Measurements from ENCODE around the gene CD109. TPM values are rescaled to one million over a fixed set of nuclear protein-coding genes. Genes with fewer than 3 reads are reported as not detected.

Gene CD109
- total RNA-seq, result 3.0 TPM

GRCh38 chr6:73695619-73696421, at the start of gene CD109:
CD109 (plus strand) TSS chr6:73696203; CDS start chr6:73696216, 13 bp downstream.
- Histone ChIP-seq H3K4me3 (ENCODE audit: low read length) (peak within 1 kb of the TSS; percentile 50), H3K27me3 (ENCODE audit: insufficient read depth, low read length) (peaks cover 7% of the 10 kb centered on the region), H3K4me1 (ENCODE audit: insufficient read depth, low read length) (peaks cover 23% of the 10 kb centered on the region), H3K9me3 (ENCODE audit: low read depth, low read length) (no peaks in the 10 kb centered on the region)

GRCh38 chr6:73648166-73648565, 47.8 kb upstream of the CD109 start:
- Histone ChIP-seq H3K27me3 (ENCODE audit: insufficient read depth, low read length) (no peaks in the 10 kb centered on the region), H3K9me3 (ENCODE audit: low read depth, low read length) (no peaks in the 10 kb centered on the region), H3K4me1 (ENCODE audit: insufficient read depth, low read length) (peaks cover 3% of the 10 kb centered on the region), H3K4me3 (ENCODE audit: low read length) (no peak overlapping the region)

- Histone ChIP-seq H3K9me3 (ENCODE audit: low read depth, low read length) (no peaks in the 10 kb centered on the region), H3K27me3 (ENCODE audit: insufficient read depth, low read length) (no peaks in the 10 kb centered on the region), H3K4me1 (ENCODE audit: insufficient read depth, low read length) (peaks cover 8% of the 10 kb centered on the region), H3K4me3 (ENCODE audit: low read length) (no peak overlapping the region)
These were observed 46.2 kb upstream of the CD109 start for GRCh38 chr6:73649783-73650182.

GRCh38 chr6:73652637-73653570, 43.1 kb upstream of the CD109 start:
- Histone ChIP-seq H3K4me1 (ENCODE audit: insufficient read depth, low read length) (peaks cover 20% of the 10 kb centered on the region), H3K27me3 (ENCODE audit: insufficient read depth, low read length) (no peaks in the 10 kb centered on the region), H3K9me3 (ENCODE audit: low read depth, low read length) (no peaks in the 10 kb centered on the region), H3K4me3 (ENCODE audit: low read length) (peak overlapping the region; percentile 98)

GRCh38 chr6:73653571-73654424, 42.2 kb upstream of the CD109 start, which contains the start of gene SLC17A5:
SLC17A5 (minus strand) TSS chr6:73653992; CDS start chr6:73653886, 106 bp downstream.
- no peaks in the 10 kb centered on the region for H3K27me3 ChIP-seq (ENCODE audit: insufficient read depth, low read length)
- no peaks in the 10 kb centered on the region for H3K9me3 ChIP-seq (ENCODE audit: low read depth, low read length)
- peaks cover 20% of the 10 kb centered on the region for H3K4me1 ChIP-seq (ENCODE audit: insufficient read depth, low read length)
- H3K4me3 ChIP-seq (ENCODE audit: low read length), result peak within 1 kb of the TSS; percentile 98

GRCh38 chr6:73655341-73655917, 40.6 kb upstream of the CD109 start:
- Histone ChIP-seq H3K4me1 (ENCODE audit: insufficient read depth, low read length) (peaks cover 20% of the 10 kb centered on the region), H3K4me3 (ENCODE audit: low read length) (peak overlapping the region; percentile 98), H3K27me3 (ENCODE audit: insufficient read depth, low read length) (no peaks in the 10 kb centered on the region), H3K9me3 (ENCODE audit: low read depth, low read length) (no peaks in the 10 kb centered on the region)

- no peak overlapping the region for H3K4me3 ChIP-seq (ENCODE audit: low read length)
- no peaks in the 10 kb centered on the region for H3K9me3 ChIP-seq (ENCODE audit: low read depth, low read length)
- H3K4me1 ChIP-seq (ENCODE audit: insufficient read depth, low read length), result peaks cover 20% of the 10 kb centered on the region
- H3K27me3 ChIP-seq (ENCODE audit: insufficient read depth, low read length), result no peaks in the 10 kb centered on the region
These were observed 39.4 kb upstream of the CD109 start for GRCh38 chr6:73656531-73657145.

GRCh38 chr6:73657201-73657600, 38.8 kb upstream of the CD109 start:
- Histone ChIP-seq H3K4me3 (ENCODE audit: low read length) (no peak overlapping the region), H3K4me1 (ENCODE audit: insufficient read depth, low read length) (peaks cover 17% of the 10 kb centered on the region), H3K9me3 (ENCODE audit: low read depth, low read length) (no peaks in the 10 kb centered on the region), H3K27me3 (ENCODE audit: insufficient read depth, low read length) (no peaks in the 10 kb centered on the region)

- Histone ChIP-seq H3K9me3 (ENCODE audit: low read depth, low read length) (no peaks in the 10 kb centered on the region), H3K27me3 (ENCODE audit: insufficient read depth, low read length) (no peaks in the 10 kb centered on the region), H3K4me3 (ENCODE audit: low read length) (no peak overlapping the region), H3K4me1 (ENCODE audit: insufficient read depth, low read length) (no peaks in the 10 kb centered on the region)
These were observed 31.3 kb upstream of the CD109 start for GRCh38 chr6:73664701-73665100.

GRCh38 chr6:73665686-73666319, 30.2 kb upstream of the CD109 start:
- Histone ChIP-seq H3K9me3 (ENCODE audit: low read depth, low read length) (no peaks in the 10 kb centered on the region), H3K4me1 (ENCODE audit: insufficient read depth, low read length) (no peaks in the 10 kb centered on the region), H3K4me3 (ENCODE audit: low read length) (no peak overlapping the region), H3K27me3 (ENCODE audit: insufficient read depth, low read length) (no peaks in the 10 kb centered on the region)

- no peaks in the 10 kb centered on the region for H3K9me3 ChIP-seq (ENCODE audit: low read depth, low read length)
- H3K4me3 ChIP-seq (ENCODE audit: low read length), result no peak overlapping the region
- peaks cover under 1% of the 10 kb centered on the region for H3K27me3 ChIP-seq (ENCODE audit: insufficient read depth, low read length)
- no peaks in the 10 kb centered on the region for H3K4me1 ChIP-seq (ENCODE audit: insufficient read depth, low read length)
These were observed 29.6 kb upstream of the CD109 start for GRCh38 chr6:73666393-73666792.

- Histone ChIP-seq H3K9me3 (ENCODE audit: low read depth, low read length) (no peaks in the 10 kb centered on the region), H3K4me3 (ENCODE audit: low read length) (no peak overlapping the region)
These were observed 28.2 kb upstream of the CD109 start for GRCh38 chr6:73667798-73668197.

GRCh38 chr6:73669005-73669404, 27.0 kb upstream of the CD109 start:
- no peak overlapping the region for H3K4me3 ChIP-seq (ENCODE audit: low read length)
- H3K27me3 ChIP-seq (ENCODE audit: insufficient read depth, low read length), result peaks cover 3% of the 10 kb centered on the region
- peaks cover 14% of the 10 kb centered on the region for H3K4me1 ChIP-seq (ENCODE audit: insufficient read depth, low read length)
- no peaks in the 10 kb centered on the region for H3K9me3 ChIP-seq (ENCODE audit: low read depth, low read length)

More at GRCh38 chr6:73667798-73668197, 28.2 kb upstream of the CD109 start:
- Histone ChIP-seq H3K27me3 (ENCODE audit: insufficient read depth, low read length) (peaks cover 3% of the 10 kb centered on the region), H3K4me1 (ENCODE audit: insufficient read depth, low read length) (peaks cover 13% of the 10 kb centered on the region)

Data from mononuclear cell (primary cell).